ENCODE data around the gene SLC35D1.
"Not testable (repeated sequence)": the region's sequence is repeated elsewhere in the genome, so short reads cannot be mapped to it uniquely, and the experiment has no call there.

SLC35D1 gene

DNA sequence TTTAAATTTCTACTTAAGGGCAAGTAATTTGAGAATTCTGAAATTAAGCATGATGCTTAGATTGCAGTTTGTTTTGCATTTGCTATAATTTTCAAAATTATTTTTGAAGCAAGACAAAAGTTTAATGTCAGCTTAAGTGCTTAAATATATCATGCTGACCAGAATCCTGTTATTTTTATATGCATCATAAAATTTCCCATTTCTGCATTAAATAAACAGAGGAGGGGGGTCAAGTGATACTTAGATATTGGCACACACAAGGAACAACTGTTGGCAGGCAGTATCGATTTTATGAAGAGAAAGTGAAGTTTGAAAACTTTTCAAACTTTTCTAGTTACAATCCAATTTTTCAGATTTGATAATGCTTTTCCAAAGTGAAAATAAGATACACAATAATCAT is 68.1 kb downstream of the SLC35D1 start:
- DNase-seq (ENCODE audit: low spot score): no peak

DNA sequence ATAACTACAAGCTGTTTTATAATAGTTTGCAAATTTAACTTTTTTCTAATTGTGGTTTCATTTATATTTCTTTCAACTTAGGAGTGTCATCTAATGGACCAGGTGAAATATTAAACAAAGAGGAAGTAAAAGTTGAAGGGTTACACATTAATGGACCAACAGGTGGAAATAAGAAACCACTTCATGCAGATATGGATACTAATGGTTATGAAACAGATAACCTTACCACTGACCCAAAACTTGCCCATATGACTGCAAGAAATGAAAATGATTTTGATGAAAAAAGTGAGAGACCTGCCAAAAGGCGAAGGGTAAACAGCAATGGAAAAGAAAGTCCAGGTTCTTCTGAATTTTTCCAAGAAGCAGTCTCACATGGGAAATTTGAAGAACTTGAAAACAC is 69.5 kb downstream of the SLC35D1 start:
- no peak for DNase-seq (ENCODE audit: low spot score)

DNA sequence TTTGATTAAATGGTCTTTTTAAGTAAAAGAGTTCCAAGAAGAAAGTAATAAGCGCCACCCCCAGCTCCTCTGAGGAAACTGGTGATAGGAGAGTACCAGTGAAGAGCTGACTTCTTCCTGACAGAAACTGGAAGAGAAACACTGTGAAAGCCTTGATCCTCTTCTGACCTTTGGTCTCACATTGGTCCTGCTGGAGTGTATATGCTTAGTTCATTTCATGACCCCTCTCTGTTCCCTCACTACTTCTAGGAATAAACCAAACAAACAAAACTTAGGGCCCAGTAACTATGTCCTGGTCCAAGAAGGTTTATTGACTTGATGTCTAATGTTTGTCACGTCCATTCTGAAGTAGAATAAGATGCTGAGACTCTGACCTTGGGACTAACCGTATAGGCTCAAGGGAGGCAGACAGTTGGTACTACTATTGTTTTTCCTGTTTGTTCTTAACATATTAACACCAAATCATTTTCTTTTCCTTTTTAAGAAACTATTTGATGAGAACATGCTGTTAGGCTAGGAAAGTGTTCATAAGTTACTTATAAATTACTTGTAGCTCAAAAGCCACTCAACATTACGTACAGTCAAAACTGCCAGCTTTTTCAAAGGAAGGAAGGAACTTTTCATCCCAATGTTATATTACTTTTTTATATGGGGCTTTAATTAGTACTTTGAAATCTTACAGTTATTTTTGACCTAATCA is 71.2 kb downstream of the SLC35D1 start:
- DNase-seq (ENCODE audit: low spot score): no peak

DNA sequence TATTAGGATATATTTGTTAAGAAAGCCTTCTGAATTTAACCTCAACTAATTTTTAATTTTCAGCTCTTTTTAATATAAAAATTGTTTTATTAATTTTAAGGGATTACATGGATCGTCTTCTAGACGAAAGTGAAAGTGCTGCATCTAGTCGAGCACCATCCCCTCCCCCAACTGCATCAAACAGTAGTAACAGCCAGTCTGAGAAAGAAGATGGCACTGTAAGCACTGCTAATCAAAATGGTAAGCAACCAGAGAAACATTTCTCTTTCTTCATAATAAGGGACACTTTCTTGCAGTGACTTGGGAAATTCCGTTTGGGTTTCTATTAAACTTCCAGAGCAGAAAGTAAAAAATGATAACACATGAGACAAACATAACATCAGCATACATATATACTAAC is 72.3 kb downstream of the SLC35D1 start:
- DNase-seq (ENCODE audit: low spot score): no peak

DNA sequence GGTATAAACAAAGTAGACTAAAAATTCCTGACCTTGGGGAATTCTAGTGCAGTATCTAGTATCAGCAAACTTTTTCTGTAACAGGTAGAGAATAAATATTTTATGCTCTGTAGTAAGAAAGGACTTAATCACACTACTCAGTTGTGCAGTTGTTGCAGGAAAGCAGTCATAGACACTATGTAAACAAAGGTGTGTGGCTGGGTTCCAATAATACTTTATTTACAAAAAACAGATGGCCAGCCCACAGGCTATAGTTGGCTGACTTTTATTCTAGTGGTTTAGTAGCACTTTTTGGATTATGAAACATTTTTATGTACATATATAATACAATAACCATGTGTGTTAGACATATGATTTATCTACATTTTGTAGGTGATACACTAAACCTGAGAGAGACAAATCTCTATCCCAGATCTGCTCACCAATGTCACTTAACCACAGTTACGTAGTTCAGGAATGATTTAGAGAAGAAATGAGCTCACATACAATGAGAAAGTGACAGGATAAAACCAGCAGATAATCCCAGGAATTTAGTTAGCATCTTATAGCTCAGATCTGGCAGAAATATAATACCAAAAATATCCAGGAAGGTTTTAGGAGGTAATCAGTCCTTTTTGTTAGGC is 73.1 kb downstream of the SLC35D1 start:
- no peak for DNase-seq (ENCODE audit: low spot score)

DNA sequence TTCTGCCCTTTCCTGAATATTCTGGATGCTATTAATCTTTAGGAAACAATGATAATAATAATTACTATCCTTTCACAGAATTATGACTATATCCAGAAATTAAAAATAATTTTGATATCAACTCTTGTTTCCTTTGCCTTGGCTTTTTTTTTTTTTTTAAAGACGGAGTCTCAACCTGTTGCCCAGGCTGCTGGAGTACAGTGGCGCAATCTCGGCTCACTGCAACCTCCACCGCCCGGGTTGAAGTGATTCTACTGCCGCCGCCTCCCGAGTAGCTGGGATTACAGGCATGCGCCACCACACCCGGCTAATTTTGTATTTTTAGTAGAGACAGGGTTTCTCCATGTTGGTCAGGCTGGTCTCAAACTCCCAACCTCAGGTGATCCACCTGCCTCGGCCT is 74.3 kb downstream of the SLC35D1 start:
- DNase-seq (ENCODE audit: low spot score): not testable (repeated sequence)

DNA sequence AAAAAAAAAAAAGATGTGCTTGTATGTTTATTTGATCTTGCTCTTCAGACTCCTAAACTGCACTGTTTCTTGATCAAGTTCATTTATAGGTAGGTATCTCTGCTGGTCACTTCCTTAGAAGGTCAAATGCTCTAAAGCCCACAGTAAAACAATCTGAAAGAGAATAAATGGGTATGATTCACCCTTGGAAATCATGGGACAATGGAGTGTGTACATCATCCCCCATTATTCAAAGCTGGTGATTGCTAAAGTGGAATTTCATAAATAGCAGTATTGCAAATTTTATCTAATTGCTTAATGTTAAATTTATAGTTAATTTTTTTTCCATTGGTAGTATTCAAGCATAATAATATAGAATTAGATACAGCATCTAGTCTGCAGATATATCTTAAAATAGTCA is 75.7 kb downstream of the SLC35D1 start:
- no peak for DNase-seq (ENCODE audit: low spot score)

DNA sequence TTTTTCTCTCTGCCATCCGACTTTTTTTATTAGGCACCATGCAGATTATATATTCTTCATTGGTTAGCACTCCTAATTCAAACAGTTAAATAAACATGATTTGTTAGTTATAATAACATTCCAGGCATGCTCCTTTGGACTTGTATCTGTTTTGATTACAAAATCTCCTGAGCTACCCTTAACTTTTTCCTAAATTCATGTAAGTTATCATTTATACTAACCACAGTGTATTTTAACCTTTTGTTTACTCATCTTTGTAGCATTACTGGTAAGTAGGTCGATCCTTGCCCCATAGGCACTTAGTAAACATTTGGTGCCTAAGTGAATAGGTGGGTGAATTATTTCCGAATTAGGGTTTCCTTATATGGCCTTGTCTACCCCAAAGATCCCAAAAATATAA is 85.4 kb downstream of the SLC35D1 start:
- DNase-seq (ENCODE audit: low spot score): no peak

DNA sequence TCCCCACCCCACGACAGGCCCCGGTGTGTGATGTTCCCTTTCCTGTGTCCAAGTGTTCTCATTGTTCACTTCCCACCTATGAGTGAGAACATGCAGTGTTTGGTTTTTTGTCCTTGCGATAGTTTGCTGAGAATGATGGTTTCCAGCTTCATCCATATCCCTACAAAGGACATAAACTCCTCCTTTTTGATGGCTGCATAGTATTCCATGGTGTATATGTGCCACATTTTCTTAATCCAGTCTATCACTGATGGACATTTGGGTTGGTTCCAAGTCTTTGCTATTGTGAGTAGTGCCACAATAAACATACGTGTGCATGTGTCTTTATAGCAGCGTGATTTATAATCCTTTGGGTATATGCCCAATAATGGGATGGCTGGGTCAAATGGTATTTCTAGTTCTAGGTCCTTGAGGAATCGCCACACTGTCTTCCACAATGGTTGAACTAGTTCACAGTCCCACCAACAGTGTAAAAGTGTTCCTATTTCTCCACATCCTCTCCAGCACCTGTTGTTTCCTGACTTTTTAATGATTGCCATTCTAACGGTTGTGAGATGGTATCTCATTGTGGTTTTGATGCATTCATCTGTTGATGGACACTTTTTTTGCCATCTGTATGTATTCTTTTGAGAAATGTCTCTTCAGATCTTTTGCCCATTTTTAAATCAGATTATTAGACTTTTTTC is 87.6 kb downstream of the SLC35D1 start:
- not testable (repeated sequence) for DNase-seq (ENCODE audit: low spot score)

DNA sequence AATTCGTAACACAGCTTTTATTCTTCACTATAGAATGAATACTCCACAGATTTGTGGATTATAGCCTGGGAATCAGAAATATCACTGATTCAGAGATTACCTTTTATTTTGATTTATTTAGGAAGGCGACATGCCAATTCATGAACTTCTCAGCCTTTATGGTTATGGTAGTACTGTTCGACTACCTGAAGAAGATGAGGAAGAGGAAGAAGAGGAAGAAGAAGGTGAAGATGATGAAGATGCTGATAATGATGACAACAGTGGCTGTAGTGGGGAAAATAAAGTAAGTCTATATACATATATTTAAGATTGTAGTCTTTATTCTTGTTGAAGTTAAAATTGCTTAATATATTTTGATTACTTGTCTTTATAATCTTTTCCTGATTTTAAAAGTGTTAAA is 96.0 kb downstream of the SLC35D1 start:
- DNase-seq (ENCODE audit: low spot score): no peak

DNA sequence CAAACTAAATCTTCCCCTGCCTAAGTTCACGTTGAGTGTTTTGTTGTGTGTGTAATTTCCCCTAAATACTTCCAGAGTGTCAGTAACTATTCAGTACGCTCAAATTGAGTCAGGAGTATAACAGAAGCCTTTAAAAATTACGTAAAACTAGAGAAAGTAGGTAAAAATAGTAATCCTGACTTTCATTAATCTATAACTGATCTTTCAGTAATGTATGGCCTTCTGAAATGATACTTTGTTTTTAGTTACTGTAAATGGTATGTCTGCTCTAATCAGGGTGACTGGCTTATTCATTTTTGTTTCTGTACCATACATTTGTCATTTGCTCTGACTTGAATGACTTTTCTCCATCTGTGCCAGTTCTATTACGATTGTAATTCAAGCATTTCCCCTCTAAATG is 99.7 kb downstream of the SLC35D1 start:
- DNase-seq (ENCODE audit: low spot score): no peak

DNA sequence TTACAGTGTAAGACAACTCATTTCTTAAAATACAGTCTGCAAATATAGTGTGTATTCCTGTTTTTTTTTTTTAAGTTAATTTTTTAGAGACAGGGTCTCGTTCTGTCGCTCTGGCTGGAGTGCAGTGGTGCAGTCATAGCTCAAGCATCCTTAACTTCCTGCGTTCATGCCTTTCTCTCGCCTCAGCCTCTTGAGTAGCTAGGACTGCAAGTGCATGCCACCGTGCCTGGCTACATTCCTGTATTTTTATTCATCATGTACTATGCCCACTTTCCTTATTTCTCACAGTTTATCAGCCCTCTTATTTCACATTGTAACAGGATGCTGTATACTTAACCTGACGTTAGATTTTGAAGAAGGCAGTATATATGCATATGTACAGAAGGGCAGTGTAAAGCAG is 102.4 kb downstream of the SLC35D1 start:
- no peak for DNase-seq (ENCODE audit: low spot score)

All from HuH-7 (cell line).